Upper lobe of left lung (tissue), 6 donors: ENCODE data around the gene VTCN1. TPM values are rescaled to one million over a fixed set of nuclear protein-coding genes. Genes with fewer than 3 reads are reported as not detected.
"Not testable (repeated sequence)": the region's sequence is repeated elsewhere in the genome, so short reads cannot be mapped to it uniquely, and the experiment has no call there.

Experiments used
- ATAC-seq, 2 donors: fragments of 200-7000 bp; cut with Tn5 transposase; one replicate each; pipeline ENCODE4 v1.9.1; 2022; ENCODE audit warnings: mild to moderate bottlenecking in 2 of 2, moderate library complexity in 2 of 2; ENCODE audit not compliant: low FRiP score in 2 of 2
- DNase-seq, 2 donors: peaks; one replicate each; pipeline ENCODE4 v3.0.0-alpha.2; 2019 to 2020
- H3K27ac ChIP-seq, 4 donors: fragments of 200-600 bp; sonication (generic); one replicate each; pipeline ENCODE4 v1.5.1; 2016 to 2019
- H3K27me3 ChIP-seq, 4 donors: fragments of 200-600 bp; sonication (generic); one replicate each; pipeline ENCODE4 v1.5.1; 2017 to 2019
- H3K36me3 ChIP-seq, 4 donors: fragments of 200-600 bp; sonication (generic); one replicate each; pipeline ENCODE4 v1.5.1; 2016 to 2019
- H3K4me1 ChIP-seq, 4 donors: fragments of 200-600 bp; sonication (generic); one replicate each; pipeline ENCODE4 v1.5.1; 2018 to 2019
- H3K4me3 ChIP-seq, 4 donors: fragments of 200-600 bp; sonication (generic); one replicate each; pipeline ENCODE4 v1.5.1; 2017 to 2019; ENCODE audit warnings: mild to moderate bottlenecking in 2 of 4, moderate library complexity in 1 of 4
- H3K9me3 ChIP-seq, 4 donors: fragments of 200-600 bp; sonication (generic); one replicate each; pipeline ENCODE4 v1.5.1; 2018 to 2019
- CTCF ChIP-seq, 6 experiments: fragments of 450-650 bp in 4 of 6; fragments of 200-600 bp in 2 of 6; sonication (generic) in 2 of 6; IDR thresholded peaks; one replicate each; pipeline ENCODE4 v1.5.1; 2016 to 2019; ENCODE audit warnings: antibody characterized with exemption in 6 of 6
- EP300 ChIP-seq, 4 donors: sonication (generic); formaldehyde crosslinking; IDR thresholded peaks; one replicate each; pipeline ENCODE4 v1.5.1; 2017; ENCODE audit warnings: antibody characterized with exemption in 4 of 4, control low read depth in 2 of 4
- POLR2A ChIP-seq, 4 donors: fragments of 450-650 bp; IDR thresholded peaks; one replicate each; pipeline ENCODE4 v1.5.1; 2016 to 2017; ENCODE audit warnings: antibody characterized with exemption in 4 of 4, mild to moderate bottlenecking in 2 of 4
- POLR2AphosphoS5 ChIP-seq, 2 donors: sonication (generic); formaldehyde crosslinking; IDR thresholded peaks; one replicate each; pipeline ENCODE4 v1.5.1; 2017; ENCODE audit warnings: antibody characterized with exemption in 2 of 2
- WGBS, 2 donors: methylation state at CpG; one replicate each; pipeline ENCODE4 v1.1.5; 2017 to 2018; 5-methylcytosine and 5-hydroxymethylcytosine counted together
- total RNA-seq, 6 donors: library from RNA; depleted of rRNA in 4 of 6; stranded (reverse); fragments of >200 nt in 4 of 6; gene quantifications; one replicate each; pipeline versions ENCODE4 v1.1.0 to v1.2.1, GENCODE V29; 2016 to 2021
- donor health status: DM: no; HTN: no; CAD: no; lungs with moderate emphysema.
- donor health status: DM: no; HTN: yes; CAD: no; lungs with severe emphysema.

The VTCN1 gene
- total RNA-seq, 6 donors from 2014 or later: 0.44 to 1.7 (median 1.2) TPM; not detected in 3

- no peak for ATAC-seq
- WGBS, 2 donors: 67 to 81% methylated on average over 1 to 3 of the region's 3 CpGs
- no peaks in the 10 kb centered on the region for H3K27me3 ChIP-seq
Measured at GRCh38 chr1:117104986-117105385, 105.7 kb downstream of the VTCN1 start.

GRCh38 chr1:117101858-117102257, 108.9 kb downstream of the VTCN1 start:
- not testable (repeated sequence) for H3K9me3 ChIP-seq, H3K27me3 ChIP-seq, ATAC-seq, H3K4me3 ChIP-seq, H3K27ac ChIP-seq, H3K4me1 ChIP-seq, DNase-seq
- WGBS, 2 donors: 95 to 98% methylated on average over 3 of the region's 3 CpGs
- peaks cover 0 to 38% (median 10%) of the 10 kb centered on the region in 4 donors for H3K36me3 ChIP-seq

More at GRCh38 chr1:117104986-117105385, 105.7 kb downstream of the VTCN1 start:
- Histone ChIP-seq H3K4me1 (no peaks in the 10 kb centered on the region), H3K4me3 (no peak overlapping the region), H3K27ac (no peak overlapping the region), H3K36me3 (peaks cover 0 to 16% (median 6%) of the 10 kb centered on the region in 4 donors), H3K9me3 (no peaks in the 10 kb centered on the region)
- DNase-seq: no peak
- TF ChIP-seq POLR2A (IDR thresholded peaks at IDR 0.05) (no peak), EP300 (IDR thresholded peaks at IDR 0.05) (no peak), CTCF (IDR thresholded peaks at IDR 0.05) (no peak), POLR2AphosphoS5 (IDR thresholded peaks at IDR 0.05) (no peak)

- Histone ChIP-seq H3K4me3 (no peak overlapping the region), H3K9me3 (no peaks in the 10 kb centered on the region), H3K4me1 (no peaks in the 10 kb centered on the region), H3K27me3 (no peaks in the 10 kb centered on the region), H3K27ac (no peak overlapping the region), H3K36me3 (peaks cover 0 to 38% (median 10%) of the 10 kb centered on the region in 4 donors)
- ATAC-seq: no peak
- WGBS, 2 donors: 95 to 97% methylated on average over 1 of the region's 1 CpG
- DNase-seq: no peak
- no peak for TF ChIP-seq POLR2AphosphoS5 (IDR thresholded peaks at IDR 0.05)
Measured at GRCh38 chr1:117101334-117101733, 109.4 kb downstream of the VTCN1 start.

GRCh38 chr1:117098287-117098890, 112.3 kb downstream of the VTCN1 start:
- Histone ChIP-seq H3K9me3 (no peaks in the 10 kb centered on the region), H3K4me1 (no peaks in the 10 kb centered on the region), H3K27ac (no peak overlapping the region), H3K4me3 (no peak overlapping the region), H3K27me3 (no peaks in the 10 kb centered on the region), H3K36me3 (peaks cover 0 to 53% (median 10%) of the 10 kb centered on the region in 4 donors)
- DNase-seq: no peak
- ATAC-seq: no peak
- TF ChIP-seq CTCF (IDR thresholded peaks at IDR 0.05): no peak
- no peak for TF ChIP-seq POLR2A (IDR thresholded peaks at IDR 0.05)
- TF ChIP-seq POLR2AphosphoS5 (IDR thresholded peaks at IDR 0.05): no peak
- no peak for TF ChIP-seq EP300 (IDR thresholded peaks at IDR 0.05)
- 94 to 95% methylated on average over 4 of the region's 4 CpGs for WGBS, 2 donors

GRCh38 chr1:117097443-117097842, 113.3 kb downstream of the VTCN1 start:
- WGBS, 2 donors: 87 to 89% methylated on average over 4 of the region's 4 CpGs
- H3K27ac ChIP-seq: no peak overlapping the region
- TF ChIP-seq POLR2AphosphoS5 (IDR thresholded peaks at IDR 0.05) (no peak), POLR2A (IDR thresholded peaks at IDR 0.05) (no peak), EP300 (IDR thresholded peaks at IDR 0.05) (no peak), CTCF (IDR thresholded peaks at IDR 0.05) (no peak)
- DNase-seq: no peak
- H3K9me3 ChIP-seq: no peaks in the 10 kb centered on the region
- peaks cover 0 to 58% (median 10%) of the 10 kb centered on the region in 4 donors for H3K36me3 ChIP-seq
- H3K4me3 ChIP-seq: no peak overlapping the region
- H3K4me1 ChIP-seq: no peaks in the 10 kb centered on the region
- ATAC-seq: no peak
- no peaks in the 10 kb centered on the region for H3K27me3 ChIP-seq

GRCh38 chr1:117096951-117097408, 113.7 kb downstream of the VTCN1 start:
- DNase-seq (no peak), ATAC-seq (no peak)

More at GRCh38 chr1:117096951-117097408, 113.7 kb downstream of the VTCN1 start:
- H3K4me1 ChIP-seq: no peaks in the 10 kb centered on the region
- 94 to 96% methylated on average over 3 of the region's 3 CpGs for WGBS, 2 donors
- no peaks in the 10 kb centered on the region for H3K9me3 ChIP-seq
- H3K4me3 ChIP-seq: no peak overlapping the region
- H3K27ac ChIP-seq: no peak overlapping the region
- no peak for TF ChIP-seq CTCF (IDR thresholded peaks at IDR 0.05)
- TF ChIP-seq POLR2A (IDR thresholded peaks at IDR 0.05): no peak
- no peak for TF ChIP-seq POLR2AphosphoS5 (IDR thresholded peaks at IDR 0.05)
- TF ChIP-seq EP300 (IDR thresholded peaks at IDR 0.05): no peak
- no peaks in the 10 kb centered on the region for H3K27me3 ChIP-seq
- H3K36me3 ChIP-seq: peaks cover 0 to 58% (median 10%) of the 10 kb centered on the region in 4 donors
